AG08396 (cell line): Measurements from ENCODE around the gene CCND2.
A peak's percentile ranks its signal among the peaks of the same experiment; 100 is the strongest.

ENCODE experiments used
- DNase-seq: peaks from one replicate; pipeline ENCODE4 v3.0.0; 2012; ENCODE audit warnings: low spot score, mixed read lengths

CCND2 gene

GRCh38 chr12:4276524-4277204, 3.1 kb downstream of the CCND2 start:
- DNase-seq = peak; percentile 86

GRCh38 chr12:4277205-4277543, 3.6 kb downstream of the CCND2 start:
- no peak for DNase-seq

- no peak for DNase-seq
Observed at GRCh38 chr12:4277857-4278256, 4.3 kb downstream of the CCND2 start.

GRCh38 chr12:4278329-4279197, 5.0 kb downstream of the CCND2 start:
- DNase-seq = no peak

GRCh38 chr12:4279198-4279690, 5.7 kb downstream of the CCND2 start:
- DNase-seq = no peak

- no peak for DNase-seq
Observed at GRCh38 chr12:4280351-4281163, 7.0 kb downstream of the CCND2 start.

- DNase-seq = no peak
Observed at GRCh38 chr12:4281173-4281654, 7.7 kb downstream of the CCND2 start.

- no peak for DNase-seq
Observed at GRCh38 chr12:4282103-4282891, 8.7 kb downstream of the CCND2 start.

GRCh38 chr12:4282892-4283511, 9.4 kb downstream of the CCND2 start:
- no peak for DNase-seq

- DNase-seq = no peak
Observed at GRCh38 chr12:4283512-4284255, 10.1 kb downstream of the CCND2 start.

- no peak for DNase-seq
Observed at GRCh38 chr12:4284306-4284705, 10.7 kb downstream of the CCND2 start.

- DNase-seq = no peak
Observed at GRCh38 chr12:4285070-4285469, 11.5 kb downstream of the CCND2 start.

GRCh38 chr12:4286228-4286627, 12.7 kb downstream of the CCND2 start:
- DNase-seq = no peak

- DNase-seq = no peak
Observed at GRCh38 chr12:4286771-4287317, 13.3 kb downstream of the CCND2 start.

GRCh38 chr12:4287325-4288211, 14.0 kb downstream of the CCND2 start:
- DNase-seq = no peak

GRCh38 chr12:4288296-4289131, 15.0 kb downstream of the CCND2 start:
- DNase-seq = no peak

GRCh38 chr12:4289231-4289878, 15.8 kb downstream of the CCND2 start:
- DNase-seq = no peak
